AG08396 (cell line): ENCODE measurements around the gene GRIP1.

Experiments
- DNase-seq: peaks from one replicate; pipeline ENCODE4 v3.0.0; 2012; ENCODE audit warnings: low spot score, mixed read lengths

GRIP1 gene

GRCh38 chr12:66678338-66679275 is at the start of gene GRIP1:
Gene GRIP1 (minus strand): TSS chr12:66679076. CDS start chr12:66678904, 172 bp downstream.
- DNase-seq = no peak

GRCh38 chr12:66726556-66726955 is 47.7 kb upstream of the GRIP1 start:
- no peak for DNase-seq

- DNase-seq = no peak
These were observed 46.2 kb upstream of the GRIP1 start for GRCh38 chr12:66725031-66725430.

GRCh38 chr12:66724616-66725015 is 45.7 kb upstream of the GRIP1 start:
- no peak for DNase-seq

GRCh38 chr12:66724026-66724425 is 45.1 kb upstream of the GRIP1 start:
- no peak for DNase-seq

- no peak for DNase-seq
These were observed 41.0 kb upstream of the GRIP1 start for GRCh38 chr12:66719862-66720261.

- no peak for DNase-seq
These were observed 38.3 kb upstream of the GRIP1 start for GRCh38 chr12:66717036-66717673.

DNA sequence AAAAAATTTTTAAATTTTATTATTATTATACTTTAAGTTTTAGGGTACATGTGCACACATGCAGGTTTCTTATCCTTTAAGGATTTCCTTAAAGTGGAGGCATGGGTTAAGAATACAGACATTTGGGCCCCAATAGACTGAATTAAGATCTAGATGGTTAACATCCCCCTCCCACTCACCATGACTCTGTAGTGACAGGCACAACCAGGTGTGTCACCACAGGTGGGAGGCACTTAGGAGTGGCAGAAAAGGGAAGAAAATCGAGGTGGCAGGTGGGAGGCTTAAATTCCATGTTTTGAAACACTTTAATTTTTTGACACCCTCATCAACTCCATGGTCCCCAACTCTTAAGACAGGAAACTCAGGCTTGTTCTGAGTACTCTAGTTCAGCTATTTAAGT is 37.6 kb upstream of the GRIP1 start:
- no peak for DNase-seq

- DNase-seq = no peak
These were observed 35.8 kb upstream of the GRIP1 start for GRCh38 chr12:66714709-66715108.

DNA sequence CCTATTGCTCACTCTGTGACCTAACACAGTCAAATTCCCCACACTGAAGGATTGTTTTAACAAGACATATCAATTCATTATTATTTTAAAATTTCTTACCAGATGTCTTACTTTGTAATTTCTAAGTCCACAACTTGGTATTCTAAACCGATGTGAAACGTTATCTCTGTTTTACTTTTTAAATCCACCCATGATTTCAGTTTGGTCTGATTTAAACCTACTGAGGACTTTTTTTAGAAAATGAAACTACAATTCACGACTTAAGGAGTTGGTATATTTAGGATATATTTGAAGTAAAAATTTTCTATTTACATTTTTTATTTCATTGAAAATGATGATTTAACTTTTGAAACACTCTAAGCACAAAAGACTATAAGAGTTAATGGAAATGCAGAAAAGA is 35.1 kb upstream of the GRIP1 start:
- no peak for DNase-seq

DNA sequence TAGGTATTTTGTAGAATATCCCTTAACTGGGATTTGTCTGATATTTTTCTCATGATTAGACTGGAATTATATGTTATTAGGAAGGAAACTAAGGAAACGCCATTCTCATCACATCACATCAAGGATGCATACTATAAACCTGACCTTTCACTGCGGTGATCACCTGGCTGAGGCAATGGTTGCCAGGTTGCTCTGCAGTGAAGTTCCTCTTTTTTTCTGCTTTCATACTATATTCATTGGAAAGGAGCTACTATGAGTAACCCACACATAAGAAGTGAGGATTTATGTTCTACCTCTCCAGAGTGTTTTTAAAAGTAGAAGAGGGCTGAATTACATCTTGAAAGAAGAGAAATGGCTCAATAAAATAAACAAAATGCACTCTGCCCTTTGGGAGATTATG is 31.0 kb upstream of the GRIP1 start:
- no peak for DNase-seq

DNA sequence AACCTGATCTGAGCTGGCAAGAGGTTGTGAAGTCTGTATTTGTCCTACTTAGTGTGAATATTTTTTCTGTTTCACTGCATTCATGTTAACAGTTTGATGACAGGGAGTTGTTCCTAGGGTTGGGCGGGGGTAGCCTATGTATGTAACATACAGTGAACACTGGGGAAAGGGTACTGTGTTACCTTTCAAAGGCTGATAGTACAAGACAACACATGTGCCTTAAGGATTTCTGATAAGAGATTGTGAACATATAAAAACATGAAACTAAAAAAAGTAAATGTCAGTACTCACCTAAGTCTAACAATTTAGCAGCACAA is 30.5 kb upstream of the GRIP1 start:
- no peak for DNase-seq

DNA sequence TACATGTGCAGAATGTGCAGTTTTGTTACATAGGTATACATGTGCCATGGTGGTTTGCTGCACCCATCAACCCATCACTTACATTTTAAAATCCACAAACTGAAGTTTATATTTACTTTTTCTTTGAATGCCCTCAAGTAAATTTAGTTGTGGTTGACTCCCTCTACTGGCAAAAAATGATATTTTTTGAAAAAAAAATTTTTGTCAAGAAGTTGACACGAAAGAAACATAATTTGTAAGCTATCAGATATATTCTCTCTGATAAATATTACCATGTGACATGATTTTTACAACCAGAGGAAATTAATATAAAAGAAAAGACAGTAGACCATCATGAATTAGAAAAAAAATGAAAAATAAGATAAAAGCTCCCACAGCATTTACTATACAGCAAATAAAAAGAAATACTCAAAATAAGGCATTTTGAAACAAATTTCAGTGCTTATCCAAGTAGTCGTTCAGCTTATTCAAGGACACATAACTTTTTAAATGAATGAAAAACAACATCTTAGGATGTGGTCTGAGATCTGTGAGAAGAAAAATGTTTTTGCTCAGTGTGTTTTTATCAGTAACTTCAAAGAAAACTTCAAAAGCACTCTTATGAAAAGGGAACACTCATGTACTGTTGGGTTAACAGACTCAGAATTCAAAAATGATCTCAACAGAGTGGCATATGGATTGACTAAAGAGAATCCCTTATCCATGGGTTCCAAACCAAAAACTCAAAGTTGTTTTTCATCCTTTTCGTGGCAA is 30.0 kb upstream of the GRIP1 start:
- no peak for DNase-seq

- DNase-seq = no peak
These were observed 28.3 kb upstream of the GRIP1 start for GRCh38 chr12:66707002-66707697.

DNA sequence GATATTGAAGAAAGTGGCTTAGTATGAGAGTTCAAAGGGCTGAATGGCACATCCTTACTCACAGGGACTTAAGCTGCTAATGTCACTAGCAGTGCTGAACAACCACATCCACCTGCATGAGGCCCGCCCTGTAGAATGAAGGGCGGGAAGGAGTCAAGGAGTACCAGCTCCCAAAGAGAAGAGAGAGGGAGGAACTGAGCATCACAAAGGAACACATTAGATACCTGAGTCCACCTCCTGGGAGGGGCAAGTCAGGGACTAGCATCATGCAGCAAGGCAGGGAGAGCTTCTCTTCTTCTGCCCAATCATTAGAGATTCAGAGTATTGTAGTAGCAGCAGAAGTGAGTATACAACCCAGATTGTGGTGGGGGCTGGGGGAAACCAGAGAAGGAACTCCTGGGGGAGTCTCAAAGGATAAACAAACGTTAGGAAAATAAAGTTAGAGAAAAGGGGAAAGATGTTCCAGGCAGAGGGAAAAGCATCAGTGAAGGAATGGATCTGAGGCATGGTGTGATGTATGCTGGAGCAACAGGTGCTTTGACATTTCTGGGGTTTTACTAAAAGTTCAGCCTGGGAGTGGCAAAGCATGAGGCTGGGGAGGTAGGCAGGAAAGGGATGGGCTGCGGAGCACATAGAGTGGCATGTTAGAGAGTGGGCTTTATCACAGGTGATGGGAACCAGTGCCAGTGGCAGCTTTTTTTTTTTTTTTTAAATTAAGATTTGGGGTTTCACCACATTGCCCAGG is 21.0 kb upstream of the GRIP1 start:
- DNase-seq = no peak

DNA sequence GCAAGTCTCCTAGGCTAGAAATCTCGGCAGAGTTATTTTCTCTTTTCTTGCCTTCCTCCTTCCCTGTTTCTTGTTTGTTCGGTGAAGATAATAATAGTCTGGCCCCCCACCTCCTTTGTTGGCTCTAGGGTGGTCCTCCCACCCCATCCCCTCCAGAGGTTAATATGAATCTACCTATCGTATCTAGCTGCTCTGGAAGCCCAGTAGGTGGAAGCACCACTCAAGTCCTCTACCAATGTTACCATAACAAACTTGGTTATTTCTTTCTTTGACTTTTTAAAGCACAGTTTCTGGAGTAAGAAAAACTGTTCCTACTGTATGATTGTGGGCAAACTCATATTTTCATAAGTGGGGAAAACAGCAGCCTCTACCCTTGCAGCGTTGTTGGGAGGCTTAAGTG is 19.7 kb upstream of the GRIP1 start:
- DNase-seq = no peak

DNA sequence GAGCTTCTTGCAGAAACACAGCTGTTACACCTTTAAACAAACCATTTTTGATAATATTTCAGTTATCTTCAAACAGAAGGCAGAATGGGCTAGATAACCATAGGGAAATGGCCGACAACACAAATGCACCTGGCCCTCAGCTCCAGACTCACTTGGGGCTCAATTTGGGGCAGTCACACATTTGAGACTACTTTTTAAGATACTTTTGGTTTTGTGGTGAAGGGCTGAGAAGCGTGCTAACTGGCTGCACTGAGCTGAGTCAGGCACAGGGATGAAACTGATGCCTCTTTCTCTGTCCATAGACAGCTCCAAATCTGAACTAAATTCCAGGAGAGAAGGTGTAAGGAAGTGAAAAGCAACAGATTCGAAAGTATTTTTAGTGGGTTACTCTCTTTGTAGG is 18.5 kb upstream of the GRIP1 start:
- DNase-seq = no peak

- DNase-seq = no peak
These were observed 16.1 kb upstream of the GRIP1 start for GRCh38 chr12:66694666-66695613.

DNA sequence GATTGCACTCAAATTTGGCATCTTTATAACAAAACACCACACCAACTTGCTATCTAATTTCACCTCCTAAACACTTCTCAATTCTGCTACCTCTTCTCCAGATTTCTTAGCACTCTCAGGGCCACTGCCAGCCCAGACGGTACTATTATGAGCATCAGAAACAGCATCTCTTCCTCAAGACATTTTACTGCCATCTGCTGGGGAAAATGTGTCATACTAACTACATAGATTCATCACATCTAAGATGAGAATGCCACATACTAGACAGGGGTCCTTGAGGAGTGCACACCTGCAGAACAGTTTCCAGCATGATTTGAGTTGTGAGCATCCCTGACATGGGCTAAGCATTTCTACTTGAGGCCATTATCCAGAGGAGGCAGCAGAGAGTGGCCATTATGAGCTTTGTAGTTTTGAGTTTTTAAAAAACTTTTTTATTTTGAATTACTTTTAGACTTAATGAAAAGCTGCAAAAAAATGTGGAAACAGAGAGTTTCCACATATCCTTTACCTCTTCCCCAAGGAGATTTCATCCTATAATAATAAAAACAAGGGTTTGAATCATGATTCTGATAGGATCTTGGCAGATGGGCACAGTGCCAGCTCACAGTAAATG is 15.1 kb upstream of the GRIP1 start:
- DNase-seq = peak; percentile 29

GRCh38 chr12:66692986-66693385 is 14.1 kb upstream of the GRIP1 start:
- no peak for DNase-seq
